GM18873 (cell line): ENCODE data around the gene CRIM1.

Experiments used
- ATAC-seq: cut with Tn5 transposase; IDR thresholded peaks from one replicate; pipeline ENCODE4 v1.9.1; 2021; ENCODE audit warnings: mild to moderate bottlenecking, moderate library complexity, moderate number of reproducible peaks; ENCODE audit not compliant: unreplicated experiment, low FRiP score

Gene CRIM1

GRCh38 chr2:36370281-36370680, 14.7 kb downstream of the CRIM1 start:
- no peak for ATAC-seq

- ATAC-seq: no peak
Observed at GRCh38 chr2:36371070-36371874, 15.7 kb downstream of the CRIM1 start.

GRCh38 chr2:36371928-36372391, 16.4 kb downstream of the CRIM1 start:
- ATAC-seq: no peak

- ATAC-seq: no peak
Observed at GRCh38 chr2:36373149-36373926, 17.8 kb downstream of the CRIM1 start.

GRCh38 chr2:36374585-36374984, 19.0 kb downstream of the CRIM1 start:
- ATAC-seq: no peak

GRCh38 chr2:36376319-36376765, 20.8 kb downstream of the CRIM1 start:
- no peak for ATAC-seq

GRCh38 chr2:36376992-36377738, 21.6 kb downstream of the CRIM1 start:
- no peak for ATAC-seq

- no peak for ATAC-seq
Observed at GRCh38 chr2:36379710-36380448, 24.3 kb downstream of the CRIM1 start.

- ATAC-seq: no peak
Observed at GRCh38 chr2:36380624-36381481, 25.3 kb downstream of the CRIM1 start.

- no peak for ATAC-seq
Observed at GRCh38 chr2:36381993-36382392, 26.4 kb downstream of the CRIM1 start.

- no peak for ATAC-seq
Observed at GRCh38 chr2:36382472-36382871, 26.9 kb downstream of the CRIM1 start.

- ATAC-seq: no peak
Observed at GRCh38 chr2:36383726-36384125, 28.1 kb downstream of the CRIM1 start.

- ATAC-seq: no peak
Observed at GRCh38 chr2:36384454-36384853, 28.9 kb downstream of the CRIM1 start.

GRCh38 chr2:36385603-36386002, 30.0 kb downstream of the CRIM1 start:
- ATAC-seq: no peak

GRCh38 chr2:36387258-36387916, 31.8 kb downstream of the CRIM1 start:
- peak; percentile 54 for ATAC-seq

- ATAC-seq: no peak
Observed at GRCh38 chr2:36388472-36388871, 32.9 kb downstream of the CRIM1 start.

- ATAC-seq: no peak
Observed at GRCh38 chr2:36389091-36389564, 33.5 kb downstream of the CRIM1 start.

GRCh38 chr2:36389577-36389976, 34.0 kb downstream of the CRIM1 start:
- no peak for ATAC-seq
